GM12864 (cell line): ENCODE results near the gene TRABD2A.

Experiments used
- DNase-seq: peaks from one replicate; pipeline ENCODE4 v3.0.0-alpha.2; 2011; ENCODE audit warnings: low read depth
- H3K4me3 ChIP-seq: 2 replicates; pipeline ENCODE4 v1.5.1; 2011; ENCODE audit warnings: mild to moderate bottlenecking, low read depth, low read length, control low read depth
- TF ChIP-seq, protein P1 (sequence below): IDR thresholded peaks from 2 replicates; pipeline ENCODE4 v1.5.1; 2011; ENCODE audit warnings: low read depth, mild to moderate bottlenecking, moderate library complexity, low read length, control low read depth, inconsistent platforms; ENCODE audit errors: missing control alignments

TRABD2A gene

DNA sequence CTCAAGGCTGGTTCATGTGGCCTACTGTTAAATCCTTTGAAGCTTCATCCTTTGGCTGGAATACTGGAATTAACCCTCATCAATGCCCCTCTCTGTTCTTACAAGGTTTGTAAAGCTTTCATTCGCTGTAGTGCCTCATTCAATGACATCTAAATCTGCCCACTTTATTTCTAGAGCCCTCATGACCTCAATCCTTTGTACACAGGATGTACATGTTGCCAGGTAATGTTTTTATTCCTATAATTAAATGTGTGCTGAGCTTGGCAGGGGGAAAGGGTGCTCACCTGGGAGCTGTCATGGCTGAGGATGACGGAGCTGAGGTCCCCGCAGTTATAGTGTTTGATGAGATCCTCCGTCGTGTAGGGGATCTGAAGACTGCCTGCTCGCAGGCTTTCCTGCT, 39.3 kb downstream of the TRABD2A start:
- TF ChIP-seq, protein P1, sequence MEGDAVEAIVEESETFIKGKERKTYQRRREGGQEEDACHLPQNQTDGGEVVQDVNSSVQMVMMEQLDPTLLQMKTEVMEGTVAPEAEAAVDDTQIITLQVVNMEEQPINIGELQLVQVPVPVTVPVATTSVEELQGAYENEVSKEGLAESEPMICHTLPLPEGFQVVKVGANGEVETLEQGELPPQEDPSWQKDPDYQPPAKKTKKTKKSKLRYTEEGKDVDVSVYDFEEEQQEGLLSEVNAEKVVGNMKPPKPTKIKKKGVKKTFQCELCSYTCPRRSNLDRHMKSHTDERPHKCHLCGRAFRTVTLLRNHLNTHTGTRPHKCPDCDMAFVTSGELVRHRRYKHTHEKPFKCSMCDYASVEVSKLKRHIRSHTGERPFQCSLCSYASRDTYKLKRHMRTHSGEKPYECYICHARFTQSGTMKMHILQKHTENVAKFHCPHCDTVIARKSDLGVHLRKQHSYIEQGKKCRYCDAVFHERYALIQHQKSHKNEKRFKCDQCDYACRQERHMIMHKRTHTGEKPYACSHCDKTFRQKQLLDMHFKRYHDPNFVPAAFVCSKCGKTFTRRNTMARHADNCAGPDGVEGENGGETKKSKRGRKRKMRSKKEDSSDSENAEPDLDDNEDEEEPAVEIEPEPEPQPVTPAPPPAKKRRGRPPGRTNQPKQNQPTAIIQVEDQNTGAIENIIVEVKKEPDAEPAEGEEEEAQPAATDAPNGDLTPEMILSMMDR, result no peak
- H3K4me3 ChIP-seq, result no peak overlapping the region
- DNase-seq, result no peak

DNA sequence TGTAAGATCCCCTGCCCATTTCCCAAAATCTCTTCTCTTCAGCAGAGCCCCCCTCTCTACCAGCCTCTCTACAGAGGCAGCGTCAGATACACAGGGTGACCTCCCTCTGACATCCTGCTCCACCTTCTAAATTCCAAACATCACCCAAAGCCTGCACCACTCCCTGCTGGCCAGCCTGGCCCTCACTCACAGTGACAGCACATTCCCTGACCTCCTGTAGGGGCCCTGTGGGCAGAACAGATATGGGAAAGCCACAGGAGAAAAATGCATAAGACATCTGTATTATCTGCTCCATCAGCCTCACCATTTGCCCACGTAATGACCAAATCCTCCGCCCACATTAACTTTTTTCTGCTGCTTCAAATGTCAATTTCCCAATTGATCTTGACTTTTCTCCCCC, 40.6 kb downstream of the TRABD2A start:
- no peak for DNase-seq
- TF ChIP-seq, protein P1, result no peak
- H3K4me3 ChIP-seq, result no peak overlapping the region

DNA sequence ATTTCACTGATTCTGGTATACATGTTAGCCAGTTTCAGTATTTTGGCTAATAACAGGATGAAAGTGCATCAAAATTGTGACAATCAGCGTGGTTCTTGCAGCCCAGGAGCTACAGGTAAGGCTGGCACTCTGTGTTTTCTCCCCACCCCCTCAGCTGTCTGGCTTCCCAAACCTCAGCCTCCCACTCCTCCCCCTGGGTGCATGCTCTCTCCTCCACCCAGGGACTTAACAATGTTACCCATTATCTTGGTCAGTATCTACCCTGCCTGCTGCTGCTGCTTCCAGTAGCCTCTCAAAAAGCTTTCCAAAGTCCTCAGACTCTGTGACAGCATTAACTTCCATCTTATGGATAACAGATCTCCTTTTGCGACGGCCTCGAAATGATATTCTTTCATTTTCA, 41.0 kb downstream of the TRABD2A start:
- TF ChIP-seq, protein P1, result no peak
- no peak overlapping the region for H3K4me3 ChIP-seq
- no peak for DNase-seq

DNA sequence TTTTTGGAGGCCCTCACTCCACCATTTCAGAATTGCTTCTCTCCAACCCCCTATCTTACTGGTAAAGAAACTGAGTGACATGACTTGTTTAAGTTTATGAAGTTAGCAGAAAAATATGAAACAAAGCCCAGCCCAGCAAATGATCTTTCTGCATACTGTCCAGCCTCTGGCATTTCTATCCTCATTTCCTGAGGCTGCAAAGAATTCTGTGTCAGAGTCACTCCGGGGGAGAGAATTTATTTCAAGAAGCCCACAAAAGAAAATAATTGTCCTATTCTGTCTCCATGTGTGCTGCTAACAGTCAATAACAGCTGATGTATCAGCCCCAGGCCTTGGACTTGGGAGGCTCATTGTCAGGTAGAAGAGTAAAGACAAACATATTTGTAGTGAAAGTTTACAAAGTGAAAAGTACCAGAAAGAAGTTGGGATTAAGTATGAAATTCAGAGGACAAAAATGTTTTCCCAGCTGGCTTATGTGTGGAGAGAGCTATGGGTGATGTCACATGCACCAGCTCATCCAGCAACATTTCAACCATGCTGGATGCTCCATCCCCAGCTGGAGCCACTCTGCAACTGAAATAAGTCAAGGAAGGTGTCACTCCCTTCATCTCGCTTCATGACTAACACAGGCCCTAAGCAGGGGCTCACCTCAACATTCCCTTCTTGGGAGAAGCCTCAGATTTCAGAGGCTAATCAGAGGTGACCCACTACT, 42.3 kb downstream of the TRABD2A start:
- no peak for DNase-seq
- TF ChIP-seq, protein P1, result no peak
- no peak overlapping the region for H3K4me3 ChIP-seq

DNA sequence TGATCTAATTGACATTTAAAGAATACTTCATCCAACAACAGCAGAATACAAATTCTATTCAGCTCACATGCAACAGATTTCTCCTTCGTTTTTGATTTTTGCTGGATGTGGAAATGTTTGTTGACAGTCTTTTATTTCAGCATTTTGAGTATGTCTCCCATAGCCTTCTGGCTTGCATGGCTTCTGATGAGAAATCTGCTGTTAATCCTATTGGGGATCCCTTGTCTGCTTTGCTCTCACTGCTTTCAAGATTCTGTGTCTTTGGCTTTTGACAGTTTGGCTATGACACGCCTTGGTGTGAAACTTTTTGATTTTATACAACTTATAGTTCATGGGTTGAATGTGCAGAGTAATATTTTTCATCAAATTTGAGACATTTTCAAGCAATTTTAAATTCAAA, 44.7 kb downstream of the TRABD2A start:
- H3K4me3 ChIP-seq, result no peak overlapping the region
- no peak for DNase-seq
- TF ChIP-seq, protein P1, result no peak

DNA sequence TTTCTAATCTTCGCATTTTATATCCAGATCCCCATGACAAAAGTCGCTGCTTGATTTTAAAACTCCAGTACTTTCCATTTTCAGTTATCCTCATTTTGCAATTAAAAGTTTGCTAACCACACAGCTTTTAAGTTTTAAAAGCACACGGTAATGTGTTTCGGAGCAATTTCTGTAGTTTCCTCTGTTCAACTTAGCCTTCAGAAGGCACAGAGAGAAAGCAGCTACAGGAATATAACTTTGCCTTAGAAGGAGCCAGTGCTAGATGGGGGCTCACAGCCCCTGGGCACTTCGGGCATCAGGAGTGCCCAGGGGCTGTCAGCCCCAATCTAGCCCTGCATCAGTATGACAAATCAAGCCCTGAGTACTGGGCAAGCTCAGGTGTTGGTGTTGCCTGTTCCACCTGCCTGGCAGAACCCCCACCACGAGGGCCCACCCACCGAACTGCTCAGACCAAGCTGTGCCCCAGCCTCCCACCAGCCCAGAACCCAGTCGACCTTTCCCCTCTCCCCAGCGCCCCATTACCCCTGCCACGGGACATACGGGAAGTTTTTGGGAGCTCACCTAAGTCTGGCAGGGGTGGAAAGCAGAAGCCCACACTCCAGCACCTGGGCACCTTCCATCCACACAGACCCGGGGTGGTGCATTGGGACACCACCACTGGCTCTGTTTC, 47.3 kb downstream of the TRABD2A start:
- H3K4me3 ChIP-seq, result no peak overlapping the region
- TF ChIP-seq, protein P1, result no peak
- no peak for DNase-seq
